HEK293T (cell line): ENCODE results near the gene FDXACB1.

Experiments
- ARNT ChIP-seq: fragments of 450-650 bp; IDR thresholded peaks from 2 replicates; pipeline ENCODE4 v1.6.1; 2017; ENCODE audit warnings: mild to moderate bottlenecking
- BHLHE40 ChIP-seq: fragments of 450-650 bp; IDR thresholded peaks from 2 replicates; pipeline ENCODE4 v1.6.1; 2016; ENCODE audit warnings: mild to moderate bottlenecking, moderate library complexity, borderline replicate concordance
- FOXA1 ChIP-seq: fragments of 450-650 bp; IDR thresholded peaks from 2 replicates; pipeline ENCODE4 v1.6.1; 2016; ENCODE audit warnings: mild to moderate bottlenecking
- SUZ12 ChIP-seq: fragments of 450-650 bp; IDR thresholded peaks from 2 replicates; pipeline ENCODE4 v1.6.1; 2016; ENCODE audit warnings: mild to moderate bottlenecking

DNA sequence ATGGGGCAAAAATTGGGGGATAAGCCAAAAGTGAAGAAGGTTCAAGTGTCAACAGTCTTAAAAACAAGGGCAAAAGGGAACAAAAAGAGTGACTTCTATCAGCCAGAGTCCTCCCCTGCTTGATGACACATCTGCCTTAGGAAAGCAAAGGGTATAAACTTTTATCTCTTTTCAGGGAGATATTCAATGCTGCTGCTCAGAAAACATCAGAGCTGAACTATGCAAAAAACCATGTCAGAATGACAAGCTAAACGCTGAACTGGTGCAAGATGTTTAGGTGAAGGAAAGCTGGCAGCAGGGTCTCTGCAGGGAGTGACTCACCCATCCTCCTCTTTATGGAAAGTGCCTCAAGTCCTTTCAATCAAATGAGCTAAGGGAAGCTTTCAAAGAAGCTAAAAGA, 32.3 kb downstream of the FDXACB1 start:
- no peak for TF ChIP-seq ARNT
- no peak for TF ChIP-seq SUZ12
- TF ChIP-seq FOXA1, result no peak
- no peak for TF ChIP-seq BHLHE40
